ENCODE results near the gene RADX.

The RADX gene

DNA sequence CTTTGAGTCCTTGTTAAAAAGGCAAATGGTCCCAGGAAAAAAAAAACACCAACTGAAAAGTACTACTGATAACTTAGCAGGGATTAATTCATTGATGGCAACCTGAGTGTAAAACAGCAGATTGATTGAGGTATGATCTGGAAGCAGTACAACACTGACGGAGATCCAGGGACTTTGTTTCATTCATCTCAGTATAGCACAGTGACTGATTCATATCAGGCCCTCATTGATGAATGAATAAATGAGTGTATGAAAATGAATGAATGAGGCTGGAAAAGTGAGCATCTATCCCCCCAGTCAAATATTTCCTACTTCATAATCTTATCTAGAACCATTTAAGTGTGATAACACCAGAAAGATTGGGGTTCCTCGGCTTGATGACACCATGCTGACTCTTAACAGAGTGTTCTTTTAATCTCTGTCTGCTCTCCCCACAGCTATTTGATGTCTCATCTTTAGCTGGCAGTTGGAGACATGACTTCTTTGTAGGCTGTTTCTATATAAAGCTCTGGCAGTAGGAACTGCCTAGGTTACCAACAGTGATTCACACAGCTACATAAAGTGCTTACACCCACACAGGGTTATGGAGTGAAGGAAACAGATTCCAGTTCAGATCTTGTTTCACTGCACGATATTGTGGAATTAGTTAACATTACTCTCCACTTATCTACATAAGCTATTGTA lies 96.1 kb downstream of the RADX start:
- no peak overlapping the region for H3K4me3 ChIP-seq (ENCODE audit: low read depth, low read length)
- peak; percentile 87 for DNase-seq (ENCODE audit: low read depth)
- TF ChIP-seq, protein P1, sequence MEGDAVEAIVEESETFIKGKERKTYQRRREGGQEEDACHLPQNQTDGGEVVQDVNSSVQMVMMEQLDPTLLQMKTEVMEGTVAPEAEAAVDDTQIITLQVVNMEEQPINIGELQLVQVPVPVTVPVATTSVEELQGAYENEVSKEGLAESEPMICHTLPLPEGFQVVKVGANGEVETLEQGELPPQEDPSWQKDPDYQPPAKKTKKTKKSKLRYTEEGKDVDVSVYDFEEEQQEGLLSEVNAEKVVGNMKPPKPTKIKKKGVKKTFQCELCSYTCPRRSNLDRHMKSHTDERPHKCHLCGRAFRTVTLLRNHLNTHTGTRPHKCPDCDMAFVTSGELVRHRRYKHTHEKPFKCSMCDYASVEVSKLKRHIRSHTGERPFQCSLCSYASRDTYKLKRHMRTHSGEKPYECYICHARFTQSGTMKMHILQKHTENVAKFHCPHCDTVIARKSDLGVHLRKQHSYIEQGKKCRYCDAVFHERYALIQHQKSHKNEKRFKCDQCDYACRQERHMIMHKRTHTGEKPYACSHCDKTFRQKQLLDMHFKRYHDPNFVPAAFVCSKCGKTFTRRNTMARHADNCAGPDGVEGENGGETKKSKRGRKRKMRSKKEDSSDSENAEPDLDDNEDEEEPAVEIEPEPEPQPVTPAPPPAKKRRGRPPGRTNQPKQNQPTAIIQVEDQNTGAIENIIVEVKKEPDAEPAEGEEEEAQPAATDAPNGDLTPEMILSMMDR (conservative IDR thresholded peaks at IDR 0.05; ENCODE audit: low read depth, low read length), result no peak

DNA sequence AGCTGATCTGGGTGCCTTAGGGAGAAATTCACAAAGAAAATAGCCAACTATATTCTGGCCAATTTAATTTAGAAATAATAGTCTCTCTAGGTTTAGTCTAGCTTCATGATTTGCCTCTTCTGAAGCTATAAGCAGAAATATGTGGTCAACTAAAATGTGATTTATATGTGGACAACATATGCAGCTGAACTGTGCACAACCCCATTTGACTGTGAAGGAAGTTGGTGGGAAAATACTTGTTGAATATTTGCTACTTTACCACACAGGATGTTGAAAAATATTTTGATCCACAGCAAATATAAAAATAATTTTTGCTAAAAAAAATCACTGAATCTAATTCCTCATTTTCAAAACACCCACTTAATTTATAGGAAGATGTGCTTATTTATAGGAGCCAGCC lies 99.0 kb downstream of the RADX start:
- peak; percentile 9 for DNase-seq (ENCODE audit: low read depth)
- TF ChIP-seq, protein P1 (conservative IDR thresholded peaks at IDR 0.05; ENCODE audit: low read depth, low read length), result no peak
- no peak overlapping the region for H3K4me3 ChIP-seq (ENCODE audit: low read depth, low read length)

DNA sequence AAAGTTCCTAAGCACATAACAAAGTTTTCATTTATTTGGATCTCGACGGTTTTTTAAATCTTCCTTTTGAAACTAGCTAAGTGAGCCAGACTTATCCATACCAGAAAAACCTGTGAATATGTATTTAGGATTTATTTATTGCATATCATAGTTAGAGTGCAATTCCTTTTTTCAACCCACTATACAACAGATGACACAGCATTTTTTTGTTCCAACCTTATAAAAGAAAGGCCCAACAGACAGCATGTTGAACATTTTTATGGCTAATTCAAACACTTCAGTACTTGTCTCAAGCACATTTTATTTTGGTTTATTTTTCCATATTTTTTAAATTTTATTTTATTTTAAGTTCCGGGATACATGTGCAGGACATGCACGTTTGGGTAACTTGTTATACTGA lies 99.6 kb downstream of the RADX start:
- TF ChIP-seq, protein P1 (conservative IDR thresholded peaks at IDR 0.05; ENCODE audit: low read depth, low read length), result no peak
- DNase-seq (ENCODE audit: low read depth), result no peak
- no peak overlapping the region for H3K4me3 ChIP-seq (ENCODE audit: low read depth, low read length)

DNA sequence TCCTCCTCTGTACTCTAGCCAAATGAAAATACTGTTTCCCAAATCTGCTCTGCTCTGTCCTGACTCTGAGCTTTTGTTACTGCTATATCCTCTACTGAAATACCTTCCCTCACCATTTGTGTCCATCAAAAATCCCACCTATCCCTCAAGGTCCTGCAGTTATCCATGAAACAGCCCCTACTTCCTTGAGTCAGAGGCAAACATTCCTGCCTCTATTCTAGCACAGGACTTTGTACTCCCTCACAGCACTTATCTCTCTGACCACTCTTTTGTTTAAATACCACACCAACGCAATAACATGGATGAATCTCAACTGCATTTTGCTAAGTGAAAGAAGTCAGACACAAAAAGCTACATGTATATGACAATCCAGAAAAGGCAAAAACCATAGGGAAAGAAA lies 104.2 kb downstream of the RADX start:
- TF ChIP-seq, protein P1 (conservative IDR thresholded peaks at IDR 0.05; ENCODE audit: low read depth, low read length), result no peak
- H3K4me3 ChIP-seq (ENCODE audit: low read depth, low read length), result no peak overlapping the region
- no peak for DNase-seq (ENCODE audit: low read depth)

DNA sequence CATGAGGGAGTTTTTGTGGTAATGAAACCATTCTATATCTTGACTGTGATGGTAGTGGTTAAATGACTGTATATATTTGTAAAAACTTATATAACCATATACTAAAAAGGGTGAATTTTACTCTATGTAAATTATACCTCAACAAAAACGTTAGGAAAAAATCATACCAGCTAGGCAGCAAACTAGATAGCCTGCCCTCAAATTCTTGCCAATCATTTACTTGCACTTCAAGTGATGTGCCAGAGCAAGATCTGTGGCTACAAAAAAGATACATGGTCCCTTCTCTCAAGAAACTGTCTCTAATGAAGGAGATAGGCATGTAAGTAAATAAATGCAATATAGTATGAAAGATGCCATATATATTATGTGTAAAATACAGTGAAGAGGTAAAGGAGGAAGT lies 104.7 kb downstream of the RADX start:
- H3K4me3 ChIP-seq (ENCODE audit: low read depth, low read length), result no peak overlapping the region
- DNase-seq (ENCODE audit: low read depth), result no peak
- TF ChIP-seq, protein P1 (conservative IDR thresholded peaks at IDR 0.05; ENCODE audit: low read depth, low read length), result no peak

DNA sequence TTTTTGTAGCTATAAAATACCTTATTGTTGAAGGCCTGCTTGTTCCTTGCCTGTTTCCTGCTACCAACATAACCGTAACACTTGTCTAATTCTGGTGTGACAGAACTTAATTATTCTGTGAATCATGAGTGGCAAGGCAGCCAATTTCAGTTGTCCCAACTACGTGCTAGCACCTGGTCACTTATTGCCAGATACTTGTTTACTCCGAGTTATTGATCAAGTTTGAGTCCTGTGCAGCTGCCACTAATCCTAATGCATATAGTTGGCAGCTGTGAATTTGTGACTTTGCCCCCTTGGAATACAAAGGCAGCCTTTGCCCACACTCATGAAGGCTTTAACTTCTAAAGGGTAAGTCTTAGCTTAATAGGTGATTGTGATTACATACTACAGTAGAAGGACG lies 106.9 kb downstream of the RADX start:
- TF ChIP-seq, protein P1 (conservative IDR thresholded peaks at IDR 0.05; ENCODE audit: low read depth, low read length), result no peak
- no peak overlapping the region for H3K4me3 ChIP-seq (ENCODE audit: low read depth, low read length)
- DNase-seq (ENCODE audit: low read depth), result no peak

DNA sequence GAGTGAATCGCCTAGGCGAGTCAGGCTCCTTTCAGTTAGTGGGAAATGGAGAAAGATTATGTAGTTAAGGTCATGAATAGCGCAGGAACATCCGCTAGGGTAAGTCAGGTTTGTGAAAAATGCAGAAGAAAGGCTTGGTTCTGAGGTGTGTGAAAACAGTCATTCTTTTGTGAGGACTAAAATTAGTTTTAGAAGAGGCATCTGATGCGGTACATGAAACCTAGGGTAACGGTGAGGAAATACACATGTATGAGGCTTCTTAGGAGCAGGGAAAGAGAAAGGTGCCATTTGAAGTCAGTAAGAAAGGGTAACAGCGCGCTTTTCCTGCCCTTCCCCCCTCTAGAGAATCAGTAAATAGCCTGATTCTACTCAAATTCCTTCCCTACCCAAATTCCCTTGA lies 114.2 kb downstream of the RADX start:
- TF ChIP-seq, protein P1 (conservative IDR thresholded peaks at IDR 0.05; ENCODE audit: low read depth, low read length), result no peak
- no peak for DNase-seq (ENCODE audit: low read depth)
- peak overlapping the region; percentile 54 for H3K4me3 ChIP-seq (ENCODE audit: low read depth, low read length)

Data from choroid plexus epithelial cell (primary cell).